ENCODE data around the gene RGS14. TPM values are rescaled to one million over a fixed set of nuclear protein-coding genes. Genes with fewer than 3 reads are reported as not detected.

Gene RGS14
- total RNA-seq, 4 donors from 2014 or later = 38.5 to 85.9 (median 68.8) TPM

- Histone ChIP-seq H3K27ac (no peak overlapping the region), H3K27me3 (no peaks in the 10 kb centered on the region), H3K9me3 (no peaks in the 10 kb centered on the region), H3K4me3 (no peak overlapping the region), H3K36me3 (peaks cover 71% of the 10 kb centered on the region), H3K4me1 (peaks cover 4% of the 10 kb centered on the region)
- 79% methylated on average over 26 of the region's 27 CpGs for WGBS
- DNase-seq (ENCODE audit: low spot score in 2 of 2) = no peak
- TF ChIP-seq POLR2AphosphoS5 (IDR thresholded peaks at IDR 0.05) (no peak), POLR2A (IDR thresholded peaks at IDR 0.05) (no peak), EP300 (IDR thresholded peaks at IDR 0.05) (no peak), CTCF (IDR thresholded peaks at IDR 0.05) (no peak)
Measured at GRCh38 chr5:177330991-177331842, 26.5 kb upstream of the RGS14 start.

- H3K4me3 ChIP-seq = no peak overlapping the region
- H3K27ac ChIP-seq = no peak overlapping the region
- no peaks in the 10 kb centered on the region for H3K27me3 ChIP-seq
- no peak for DNase-seq (ENCODE audit: low spot score in 2 of 2)
- peaks cover 4% of the 10 kb centered on the region for H3K4me1 ChIP-seq
- H3K36me3 ChIP-seq = peaks cover 82% of the 10 kb centered on the region
- H3K9me3 ChIP-seq = no peaks in the 10 kb centered on the region
- TF ChIP-seq EP300 (IDR thresholded peaks at IDR 0.05) (no peak), POLR2AphosphoS5 (IDR thresholded peaks at IDR 0.05) (no peak), POLR2A (IDR thresholded peaks at IDR 0.05) (no peak), CTCF (IDR thresholded peaks at IDR 0.05) (no peak)
- 90% methylated on average over 30 of the region's 35 CpGs for WGBS
Measured at GRCh38 chr5:177332031-177332895, 25.5 kb upstream of the RGS14 start.

GRCh38 chr5:177332896-177333260, 24.8 kb upstream of the RGS14 start:
- DNase-seq (ENCODE audit: low spot score in 2 of 2) = no peak
- WGBS = 89% methylated on average over 12 of the region's 13 CpGs
- Histone ChIP-seq H3K9me3 (no peaks in the 10 kb centered on the region), H3K27ac (no peak overlapping the region), H3K36me3 (peaks cover 88% of the 10 kb centered on the region), H3K27me3 (no peaks in the 10 kb centered on the region), H3K4me1 (peaks cover 4% of the 10 kb centered on the region), H3K4me3 (no peak overlapping the region)
- TF ChIP-seq CTCF (IDR thresholded peaks at IDR 0.05) = no peak
- TF ChIP-seq EP300 (IDR thresholded peaks at IDR 0.05) = no peak
- TF ChIP-seq POLR2A (IDR thresholded peaks at IDR 0.05) = no peak
- no peak for TF ChIP-seq POLR2AphosphoS5 (IDR thresholded peaks at IDR 0.05)

GRCh38 chr5:177333420-177334154, 24.1 kb upstream of the RGS14 start:
- Histone ChIP-seq H3K36me3 (peaks cover 92% of the 10 kb centered on the region), H3K4me1 (no peaks in the 10 kb centered on the region), H3K27me3 (no peaks in the 10 kb centered on the region), H3K9me3 (no peaks in the 10 kb centered on the region), H3K27ac (no peak overlapping the region), H3K4me3 (no peak overlapping the region)
- 92% methylated on average over 11 of the region's 16 CpGs for WGBS
- DNase-seq (ENCODE audit: low spot score in 2 of 2) = no peak
- no peak for TF ChIP-seq CTCF (IDR thresholded peaks at IDR 0.05)
- no peak for TF ChIP-seq EP300 (IDR thresholded peaks at IDR 0.05)
